ENCODE data around the gene C1QTNF8. TPM values are rescaled to one million over a fixed set of nuclear protein-coding genes. Genes with fewer than 3 reads are reported as not detected.

Gene C1QTNF8
- total RNA-seq, 1 donor from 2014 or later = not detected

DNA sequence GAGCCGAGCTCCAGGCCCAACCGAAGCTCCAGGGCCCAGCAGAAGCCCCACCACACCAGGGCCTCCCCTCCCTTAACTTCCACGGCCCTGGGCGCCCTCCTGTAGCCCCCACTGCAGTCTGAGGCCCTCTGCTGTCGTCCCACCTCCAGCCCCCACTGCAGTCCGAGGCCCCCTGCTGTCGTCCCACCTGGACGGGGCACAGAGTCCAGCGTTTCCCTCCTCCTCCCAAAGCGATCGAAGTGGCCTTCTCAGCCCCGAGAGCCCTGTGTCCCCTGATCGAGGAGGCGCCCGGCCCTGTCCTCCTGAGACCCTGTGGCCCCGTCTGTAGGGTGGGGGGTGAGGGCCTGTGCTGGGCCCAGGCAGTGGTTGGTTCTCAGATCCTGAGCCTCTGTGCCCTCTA lies 31.1 kb upstream of the C1QTNF8 start:
- H3K36me3 Mint-ChIP-seq (ENCODE audit: low read depth) = no peaks in the 10 kb centered on the region
- DNase-seq (no peak), ATAC-seq (ENCODE audit: low read depth) (no peak)
- ChIA-PET CTCF (no interaction called here), POLR2A (no interaction called here)
- H3K4me1 Mint-ChIP-seq = no peaks in the 10 kb centered on the region
- no peaks in the 10 kb centered on the region for H3K9me3 Mint-ChIP-seq
- H3K27ac Mint-ChIP-seq = no peak overlapping the region
- intact Hi-C loops (cut with micrococcal nuclease) = no loop called here
- no peaks in the 10 kb centered on the region for H3K27me3 Mint-ChIP-seq
- no peak overlapping the region for H3K4me3 Mint-ChIP-seq
- TF ChIP-seq, protein P1, sequence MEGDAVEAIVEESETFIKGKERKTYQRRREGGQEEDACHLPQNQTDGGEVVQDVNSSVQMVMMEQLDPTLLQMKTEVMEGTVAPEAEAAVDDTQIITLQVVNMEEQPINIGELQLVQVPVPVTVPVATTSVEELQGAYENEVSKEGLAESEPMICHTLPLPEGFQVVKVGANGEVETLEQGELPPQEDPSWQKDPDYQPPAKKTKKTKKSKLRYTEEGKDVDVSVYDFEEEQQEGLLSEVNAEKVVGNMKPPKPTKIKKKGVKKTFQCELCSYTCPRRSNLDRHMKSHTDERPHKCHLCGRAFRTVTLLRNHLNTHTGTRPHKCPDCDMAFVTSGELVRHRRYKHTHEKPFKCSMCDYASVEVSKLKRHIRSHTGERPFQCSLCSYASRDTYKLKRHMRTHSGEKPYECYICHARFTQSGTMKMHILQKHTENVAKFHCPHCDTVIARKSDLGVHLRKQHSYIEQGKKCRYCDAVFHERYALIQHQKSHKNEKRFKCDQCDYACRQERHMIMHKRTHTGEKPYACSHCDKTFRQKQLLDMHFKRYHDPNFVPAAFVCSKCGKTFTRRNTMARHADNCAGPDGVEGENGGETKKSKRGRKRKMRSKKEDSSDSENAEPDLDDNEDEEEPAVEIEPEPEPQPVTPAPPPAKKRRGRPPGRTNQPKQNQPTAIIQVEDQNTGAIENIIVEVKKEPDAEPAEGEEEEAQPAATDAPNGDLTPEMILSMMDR (IDR thresholded peaks at IDR 0.05) = no peak

DNA sequence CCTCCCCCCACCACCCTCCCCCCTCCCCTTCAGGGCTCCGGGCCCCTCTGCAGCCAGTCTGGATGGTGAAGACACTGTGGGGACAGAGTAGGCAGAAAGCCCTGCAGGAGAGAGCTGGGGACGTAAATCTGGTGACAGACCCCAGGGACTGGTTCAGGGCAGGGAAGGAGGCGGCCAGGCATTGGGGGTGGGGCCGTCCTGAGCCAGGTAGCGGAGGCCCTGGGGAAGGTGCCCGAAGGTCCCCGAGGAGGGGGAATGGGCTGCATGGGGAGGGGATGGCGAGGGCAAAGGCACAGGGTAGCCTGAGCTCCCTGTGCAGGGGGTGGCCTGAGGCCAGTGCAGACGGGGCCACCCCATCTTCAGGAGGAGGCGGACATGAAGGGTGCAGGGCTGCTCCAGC lies 30.5 kb upstream of the C1QTNF8 start:
- TF ChIP-seq, protein P1 (IDR thresholded peaks at IDR 0.05) = no peak
- Mint-ChIP-seq H3K36me3 (ENCODE audit: low read depth) (no peaks in the 10 kb centered on the region), H3K27ac (no peak overlapping the region), H3K9me3 (no peaks in the 10 kb centered on the region), H3K27me3 (no peaks in the 10 kb centered on the region), H3K4me3 (no peak overlapping the region), H3K4me1 (no peaks in the 10 kb centered on the region)
- ChIA-PET POLR2A (no interaction called here), CTCF (no interaction called here)
- ATAC-seq (ENCODE audit: low read depth) (no peak), DNase-seq (no peak)
- intact Hi-C loops (cut with micrococcal nuclease) = no loop called here

DNA sequence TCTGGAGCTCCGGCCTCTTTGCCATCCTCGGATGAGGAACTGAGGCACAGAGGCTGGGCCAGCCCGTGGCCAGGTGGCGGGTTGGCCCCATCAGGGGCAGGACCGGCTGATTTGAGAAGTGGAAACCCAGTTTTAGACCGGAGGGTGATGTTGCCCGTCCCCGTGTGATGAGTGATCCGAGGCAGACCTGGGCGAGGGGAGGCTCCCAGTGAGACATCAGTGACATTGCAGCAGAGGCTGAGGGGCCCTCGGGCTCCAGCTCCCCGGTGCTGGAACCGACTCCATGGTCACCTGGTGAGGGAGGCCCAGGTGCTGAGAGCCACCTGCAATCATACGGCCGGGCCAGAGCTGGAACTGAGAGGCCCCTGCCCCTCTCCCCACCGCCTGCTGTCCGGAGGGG lies 30.0 kb upstream of the C1QTNF8 start:
- H3K4me1 Mint-ChIP-seq = no peaks in the 10 kb centered on the region
- TF ChIP-seq, protein P1 (IDR thresholded peaks at IDR 0.05) = no peak
- H3K27ac Mint-ChIP-seq = no peak overlapping the region
- intact Hi-C loops (cut with micrococcal nuclease) = no loop called here
- no peak for ATAC-seq (ENCODE audit: low read depth)
- no peaks in the 10 kb centered on the region for H3K27me3 Mint-ChIP-seq
- no peaks in the 10 kb centered on the region for H3K36me3 Mint-ChIP-seq (ENCODE audit: low read depth)
- H3K9me3 Mint-ChIP-seq = no peaks in the 10 kb centered on the region
- CTCF ChIA-PET = no interaction called here
- no peak overlapping the region for H3K4me3 Mint-ChIP-seq
- no peak for DNase-seq
- POLR2A ChIA-PET = no interaction called here

DNA sequence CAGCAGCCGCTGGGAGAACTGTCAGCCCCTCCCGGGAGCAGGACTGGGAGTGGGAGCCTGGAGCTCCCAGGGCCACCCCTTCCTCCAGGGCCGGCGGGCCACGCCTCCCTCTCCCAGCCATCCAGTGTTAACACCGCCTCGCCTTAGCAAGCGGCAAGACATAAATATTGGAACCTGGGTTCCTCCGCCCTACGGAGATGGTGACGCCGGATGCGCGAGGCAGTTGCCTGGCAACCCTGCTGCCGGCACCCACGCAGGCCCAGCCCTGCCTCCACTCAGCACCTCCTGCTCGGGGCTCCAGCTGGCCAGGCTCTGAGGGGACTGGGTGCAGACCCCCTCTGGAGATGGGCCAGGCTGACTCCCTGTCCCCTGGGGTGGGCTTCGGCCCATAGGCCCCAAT lies 29.4 kb upstream of the C1QTNF8 start:
- no peaks in the 10 kb centered on the region for H3K36me3 Mint-ChIP-seq (ENCODE audit: low read depth)
- ATAC-seq (ENCODE audit: low read depth) = no peak
- no peak overlapping the region for H3K27ac Mint-ChIP-seq
- H3K4me1 Mint-ChIP-seq = no peaks in the 10 kb centered on the region
- DNase-seq = no peak
- H3K4me3 Mint-ChIP-seq = no peak overlapping the region
- intact Hi-C loops (cut with micrococcal nuclease) = no loop called here
- H3K27me3 Mint-ChIP-seq = no peaks in the 10 kb centered on the region
- ChIA-PET POLR2A (no interaction called here), CTCF (no interaction called here)
- TF ChIP-seq, protein P1 (IDR thresholded peaks at IDR 0.05) = no peak
- H3K9me3 Mint-ChIP-seq = no peaks in the 10 kb centered on the region

DNA sequence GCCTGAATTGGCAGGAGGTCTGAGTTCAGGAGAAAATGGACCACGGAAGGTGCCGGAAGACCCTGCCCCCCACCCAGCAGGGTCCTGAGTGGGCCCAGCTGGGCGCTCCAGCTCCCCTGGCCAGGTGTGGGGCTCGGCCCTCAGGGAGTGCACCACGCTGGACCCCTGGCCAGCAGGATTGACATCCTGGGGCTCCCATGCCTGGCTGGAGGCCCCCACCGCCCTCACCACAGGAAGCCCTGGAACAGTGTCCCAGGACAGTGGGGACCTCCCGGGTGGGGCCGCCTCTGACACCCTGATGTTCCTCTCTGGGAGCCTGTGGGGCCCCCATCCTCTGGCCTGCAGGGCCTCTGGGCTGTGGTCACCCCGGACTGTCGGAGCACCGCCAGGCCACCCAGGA lies 28.8 kb upstream of the C1QTNF8 start:
- no peaks in the 10 kb centered on the region for H3K4me1 Mint-ChIP-seq
- ChIA-PET CTCF (no interaction called here), POLR2A (no interaction called here)
- no peak overlapping the region for H3K4me3 Mint-ChIP-seq
- no peak for DNase-seq
- H3K9me3 Mint-ChIP-seq = no peaks in the 10 kb centered on the region
- H3K27me3 Mint-ChIP-seq = no peaks in the 10 kb centered on the region
- TF ChIP-seq, protein P1 (IDR thresholded peaks at IDR 0.05) = no peak
- no peak for ATAC-seq (ENCODE audit: low read depth)
- no peak overlapping the region for H3K27ac Mint-ChIP-seq
- no peaks in the 10 kb centered on the region for H3K36me3 Mint-ChIP-seq (ENCODE audit: low read depth)
- intact Hi-C loops (cut with micrococcal nuclease) = no loop called here

All from activated B cell treated with CpG ODN at 0.5 μM for 24 hours (primary cell).